HCT116 (cell line): ENCODE results near the gene CPT2. TPM values are rescaled to one million over a fixed set of nuclear protein-coding genes. Genes with fewer than 3 reads are reported as not detected.

Experiments used
- ATAC-seq: fragments of 200-7000 bp; cut with Tn5 transposase; 2 replicates; pipeline ENCODE4 v1.9.1; 2020; ENCODE audit warnings: mild to moderate bottlenecking, moderate library complexity
- Bru-seq: library from RNA; stranded (reverse); fragments of 400-500 nt; gene quantifications from one replicate; lab custom pipeline; 2021; lab: Mats Ljungman, UMichigan
- BruChase-seq, 2 experiments: library from RNA; stranded (reverse); fragments of 400-500 nt; gene quantifications; one replicate each; lab custom pipeline; 2021; lab: Mats Ljungman, UMichigan
- BruUV-seq: library from RNA; stranded (reverse); fragments of 400-500 nt; replicated peaks from 2 replicates; lab custom pipeline; 2021; lab: Mats Ljungman, UMichigan
- CTCF ChIA-PET: fragments of 300-600 bp; sonication (Branson Sonifier 250); formaldehyde crosslinking; loops from one replicate; lab custom pipeline; 2021; ENCODE audit warnings: antibody characterized with exemption; lab: Charles Lee
- POLR2A ChIA-PET: fragments of 300-600, 350-600 bp; sonication (Branson Sonifier 250); formaldehyde crosslinking; loops from one replicate; lab custom pipeline; 2021; ENCODE audit warnings: antibody characterized with exemption; lab: Charles Lee
- RAD21 ChIA-PET, 2 experiments: fragments of 300-600 bp; sonication (Branson Sonifier 250); formaldehyde crosslinking; loops; one replicate each; lab custom pipeline; 2023; ENCODE audit warnings: low total read pairs in 2 of 2; ENCODE audit not compliant: uncharacterized antibody in 2 of 2, unreplicated experiment in 2 of 2, low non-redundant PET in 1 of 2; lab: Charles Lee
- DNase-seq: peaks from one replicate; pipeline ENCODE4 v3.0.0-alpha.2; 2010; ENCODE audit warnings: low read depth, low spot score
- H2AFZ ChIP-seq: fragments of 200-600 bp; shearing (Covaris generic), sonication (generic); 2 replicates; pipeline ENCODE4 v1.6.1; 2017; ENCODE audit warnings: low read depth, mixed run types, mixed read lengths, antibody characterized with exemption, low read length; ENCODE audit not compliant: poor library complexity, severe bottlenecking
- H3K27ac ChIP-seq: 2 replicates; pipeline ENCODE4 v1.5.1; 2012; ENCODE audit warnings: low read depth, low read length
- H3K27me3 ChIP-seq: fragments of 200-600 bp; sonication (generic); 2 replicates; pipeline ENCODE4 v1.6.1; 2016; ENCODE audit warnings: mixed run types, low read length, mixed read lengths; ENCODE audit not compliant: insufficient read depth
- H3K36me3 ChIP-seq, 2 experiments: fragments of 200-500 bp in 1 of 2; fragments of 200-600 bp in 1 of 2; sonication (Bioruptor generic) in 1 of 2; sonication (generic) in 1 of 2; 2 replicates each; pipeline versions ENCODE4 v1.5.1 to v1.6.1; 2014 to 2016; ENCODE audit warnings: low read length in 2 of 2, inconsistent platforms in 1 of 2, mixed read lengths in 1 of 2, mixed run types in 1 of 2; ENCODE audit not compliant: insufficient read depth in 2 of 2, control insufficient read depth in 1 of 2
- H3K4me1 ChIP-seq, 2 experiments: fragments of 200-600 bp in 1 of 2; sonication (generic) in 1 of 2; 2 replicates each; pipeline versions ENCODE4 v1.5.1 to v1.6.1; 2012 to 2017; ENCODE audit warnings: low read length in 2 of 2, inconsistent platforms in 1 of 2, mild to moderate bottlenecking in 1 of 2, mixed read lengths in 1 of 2, mixed run types in 1 of 2, moderate library complexity in 1 of 2; ENCODE audit not compliant: insufficient read depth in 2 of 2, control insufficient read depth in 1 of 2
- H3K4me2 ChIP-seq: fragments of 200-600 bp; sonication (generic); 2 replicates; pipeline ENCODE4 v1.6.1; 2017; ENCODE audit warnings: mixed run types, low read length, mixed read lengths
- H3K4me3 ChIP-seq, 2 experiments: fragments of 200-600 bp in 1 of 2; sonication (generic) in 1 of 2; replicated peaks in 1 of 2; 2 replicates each; pipeline ENCODE4 v1.5.1; 2011 to 2016; ENCODE audit warnings: low read length in 2 of 2, control low read depth in 1 of 2, low read depth in 1 of 2, mild to moderate bottlenecking in 1 of 2, mixed read lengths in 1 of 2, mixed run types in 1 of 2
- H3K79me2 ChIP-seq: fragments of 200-600 bp; sonication (generic); 2 replicates; pipeline ENCODE4 v1.6.1; 2017; ENCODE audit warnings: mild to moderate bottlenecking, mixed run types, low read length, moderate library complexity, mixed read lengths; ENCODE audit not compliant: insufficient read depth
- H3K9ac ChIP-seq: fragments of 200-600 bp; sonication (generic); 2 replicates; pipeline ENCODE4 v1.6.1; 2016; ENCODE audit warnings: low read length, mixed read lengths
- H3K9me2 ChIP-seq: fragments of 200-600 bp; sonication (generic), shearing (Covaris generic); 2 replicates; pipeline ENCODE4 v1.6.1; 2017; ENCODE audit warnings: mixed run types, mild to moderate bottlenecking, moderate library complexity; ENCODE audit not compliant: insufficient read depth
- H3K9me3 ChIP-seq, 2 experiments: fragments of 200-500 bp in 1 of 2; fragments of 200-600 bp in 1 of 2; sonication (Bioruptor generic) in 1 of 2; sonication (generic) in 1 of 2; 2 replicates each; pipeline ENCODE4 v1.6.1; 2014 to 2017; ENCODE audit warnings: low read length in 2 of 2, mixed read lengths in 2 of 2, inconsistent platforms in 1 of 2, low read depth in 1 of 2, mild to moderate bottlenecking in 1 of 2, mixed run types in 1 of 2, moderate library complexity in 1 of 2; ENCODE audit not compliant: control insufficient read depth in 1 of 2, insufficient read depth in 1 of 2
- H4K20me1 ChIP-seq: fragments of 200-600 bp; sonication (generic), shearing (Covaris generic); 2 replicates; pipeline ENCODE4 v1.6.1; 2017; ENCODE audit warnings: mixed run types, mild to moderate bottlenecking, moderate library complexity; ENCODE audit not compliant: insufficient read depth
- ATF3 ChIP-seq: IDR thresholded peaks from 2 replicates; pipeline ENCODE4 v1.6.1; 2012
- CTCF ChIP-seq, 3 experiments: fragments of 200-600 bp in 1 of 3; sonication (generic) in 1 of 3; IDR thresholded peaks in 2 of 3; conservative IDR thresholded peaks in 1 of 3; 2 replicates each; pipeline ENCODE4 v1.5.1; 2012 to 2017; ENCODE audit warnings: low read depth in 2 of 3, low read length in 2 of 3, antibody characterized with exemption in 1 of 3, borderline replicate concordance in 1 of 3, control low read depth in 1 of 3, mild to moderate bottlenecking in 1 of 3, mixed read lengths in 1 of 3, mixed run types in 1 of 3, moderate library complexity in 1 of 3; ENCODE audit not compliant: insufficient read depth in 1 of 3
- EGR1 ChIP-seq: IDR thresholded peaks from 2 replicates; pipeline ENCODE4 v1.6.1; 2012; ENCODE audit warnings: low read depth
- ELF1 ChIP-seq: IDR thresholded peaks from 2 replicates; pipeline ENCODE4 v1.6.1; 2012; ENCODE audit warnings: low read depth, borderline replicate concordance
- EZH2 ChIP-seq: fragments of 200-600 bp; sonication (generic); IDR thresholded peaks from 2 replicates; pipeline ENCODE4 v1.6.1; 2017; ENCODE audit warnings: antibody characterized with exemption, mixed run types
- EZH2phosphoT487 ChIP-seq: fragments of 200-600 bp; IDR thresholded peaks from 2 replicates; pipeline ENCODE4 v1.6.1; 2018; ENCODE audit warnings: antibody characterized with exemption, borderline replicate concordance
- FOSL1 ChIP-seq: IDR thresholded peaks from 2 replicates; pipeline ENCODE4 v1.6.1; 2012; ENCODE audit warnings: low read depth
- JUND ChIP-seq: IDR thresholded peaks from 2 replicates; pipeline ENCODE4 v1.6.1; 2012
- POLR2AphosphoS5 ChIP-seq: IDR thresholded peaks from 2 replicates; pipeline ENCODE4 v1.6.1; 2011; ENCODE audit warnings: mild to moderate bottlenecking, low read depth, low read length, moderate library complexity
- RAD21 ChIP-seq: IDR thresholded peaks from 2 replicates; pipeline ENCODE4 v1.6.1; 2012; ENCODE audit warnings: low read depth, mild to moderate bottlenecking
- REST ChIP-seq: IDR thresholded peaks from 2 replicates; pipeline ENCODE4 v1.6.1; 2012; ENCODE audit warnings: low read depth
- SIN3A ChIP-seq: IDR thresholded peaks from 2 replicates; pipeline ENCODE4 v1.6.1; 2012; ENCODE audit warnings: low read depth
- SP1 ChIP-seq: IDR thresholded peaks from 2 replicates; pipeline ENCODE4 v1.6.1; 2012; ENCODE audit warnings: low read depth
- TCF7L2 ChIP-seq: IDR thresholded peaks from 2 replicates; pipeline ENCODE4 v1.7.0; 2011; ENCODE audit warnings: borderline replicate concordance, inconsistent platforms; ENCODE audit not compliant: insufficient read depth, insufficient read length; ENCODE audit errors: extremely low read depth
- YY1 ChIP-seq: IDR thresholded peaks from 2 replicates; pipeline ENCODE4 v1.6.1; 2011; ENCODE audit warnings: low read length, low read depth, moderate library complexity, mild to moderate bottlenecking; ENCODE audit not compliant: insufficient replicate concordance; ENCODE audit errors: extremely low read depth
- ZFX ChIP-seq: fragments of 450-650 bp; IDR thresholded peaks from 2 replicates; pipeline ENCODE4 v1.6.1; 2017
- intact Hi-C: fragments of 100-400 bp; cut with micrococcal nuclease; formaldehyde crosslinking; loops from 2 replicates; pipeline ENCODE4 v1.10.0; 2022
- long read RNA-seq: library from polyadenylated mRNA; unstranded; transcript quantifications from one replicate; pipeline ENCODE4 v2.0.0, GENCODE V29; 2021; ENCODE audit not compliant: unreplicated experiment
- polyA plus RNA-seq: library from polyadenylated mRNA; unstranded; fragments of >200 nt; gene quantifications from 2 replicates; pipeline ENCODE4 v1.2.1, GENCODE V29; 2012; ENCODE audit warnings: missing spikeins
- total RNA-seq: library from RNA; stranded (reverse); gene quantifications from one replicate; pipeline ENCODE4 v1.2.1, GENCODE V29; 2021; ENCODE audit not compliant: unreplicated experiment

Gene CPT2
- 18.1 TPM for total RNA-seq
- polyA plus RNA-seq: 9.1 and 12.6 TPM in 2 replicates
- percentile 72 among the genes with signal in this experiment for Bru-seq, nascent RNA
- percentile 47 among the genes with signal in this experiment for BruChase-seq, experiment 1, labeled RNA remaining after a 6-hour chase
- percentile 71 among the genes with signal in this experiment for BruChase-seq, experiment 2, labeled RNA remaining after a 2-hour chase
- long read RNA-seq, transcript CPT2-201 (5 exons, 3,094 nt): major isoform, 36 of 51 reads
- long read RNA-seq, partial matches to known transcripts: 6 of 51 reads
- long read RNA-seq, other reads (novel, unspliced or antisense): 7 of 51 reads

GRCh38 chr1:53196485-53197290 lies at the start of gene CPT2:
Gene CPT2, plus strand, starts transcription at chr1:53196824. Its CDS starts 120 bp downstream, at chr1:53196944.
- ChIA-PET RAD21 (no interaction called here), CTCF (interaction anchor here (4.7 kb wide), 1 partner anchor 14 kb away, joined by 15 read pairs; no protein-coding TSS in a partner anchor), POLR2A (no interaction called here)
- Histone ChIP-seq H3K9me3 (no peaks in the 10 kb centered on the region), H3K4me2 (peak within 1 kb of the TSS; percentile 93), H2AFZ (peak within 1 kb of the TSS; percentile 83), H3K79me2 (peaks cover 18% of the 10 kb centered on the region), H3K27ac (peak within 1 kb of the TSS; percentile 81), H3K4me3 (peak within 1 kb of the TSS; percentile 66 to 83), H4K20me1 (no peaks in the 10 kb centered on the region), H3K27me3 (no peaks in the 10 kb centered on the region), H3K9ac (peak within 1 kb of the TSS; percentile 91), H3K36me3 (0 out of 4 replicates have a peak, but pooled peaks cover 0 to 2% of the 10 kb centered on the region in 2 experiments), H3K4me1 (peaks cover 10 to 24% of the 10 kb centered on the region in 2 experiments), H3K9me2 (no peaks in the 10 kb centered on the region)
- intact Hi-C loops: no loop called here
- no TSS peak for BruUV-seq
- ATAC-seq (peak; percentile 99), DNase-seq (peak; percentile 71)
- TF ChIP-seq JUND: no peak
- no peak for TF ChIP-seq CTCF (IDR thresholded peaks at IDR 0.05 in 2 of 3, conservative IDR thresholded peaks at IDR 0.05 in 1 of 3; ENCODE audit: borderline replicate concordance in 1 of 3, insufficient read depth in 1 of 3, low read depth in 2 of 3, low read length in 2 of 3)
- peak; percentile 71 for TF ChIP-seq ELF1
- TF ChIP-seq REST: no peak
- TF ChIP-seq SP1: peak; percentile 41; the same call in 1 of the 2 replicates
- TF ChIP-seq RAD21: no peak
- TF ChIP-seq EGR1: no peak
- TF ChIP-seq TCF7L2: no peak
- TF ChIP-seq ZFX: peak; percentile 84
- peak; percentile 46 for TF ChIP-seq YY1
- no peak for TF ChIP-seq EZH2phosphoT487
- TF ChIP-seq SIN3A: peak; percentile 69
- no peak for TF ChIP-seq FOSL1
- TF ChIP-seq ATF3: no peak
- no peak for TF ChIP-seq EZH2
- TF ChIP-seq POLR2AphosphoS5: peak; percentile 98
